H1 (cell line): ENCODE measurements around the gene FSD1. TPM values are rescaled to one million over a fixed set of nuclear protein-coding genes. Genes with fewer than 3 reads are reported as not detected.

ENCODE experiments used
- ATF3 ChIP-seq: IDR thresholded peaks from 2 replicates; pipeline ENCODE4 v1.6.1; 2011; ENCODE audit warnings: low read depth, mild to moderate bottlenecking, low read length; ENCODE audit not compliant: insufficient read depth
- CEBPB ChIP-seq: IDR thresholded peaks from 2 replicates; pipeline ENCODE4 v1.6.1; 2012; ENCODE audit warnings: low read depth, low read length
- CHD1 ChIP-seq: IDR thresholded peaks from 2 replicates; pipeline ENCODE4 v1.6.1; 2012; ENCODE audit warnings: low read depth, low read length, improper control_type of control experiment
- CTBP2 ChIP-seq: IDR thresholded peaks from 2 replicates; pipeline ENCODE4 v1.7.0; 2011; ENCODE audit warnings: borderline replicate concordance, mild to moderate bottlenecking, moderate library complexity, mixed read lengths, low read length; ENCODE audit not compliant: insufficient read depth, insufficient read length
- EZH2 ChIP-seq: fragments of 200-600 bp; sonication (generic); IDR thresholded peaks from 2 replicates; pipeline ENCODE4 v1.7.1; 2012; ENCODE audit warnings: low read depth, mild to moderate bottlenecking, moderate library complexity, low read length, inconsistent platforms; ENCODE audit not compliant: severe bottlenecking
- JUN ChIP-seq: IDR thresholded peaks from 2 replicates; pipeline ENCODE4 v1.6.1; 2011; ENCODE audit warnings: low read depth, mild to moderate bottlenecking, improper control_type of control experiment, low read length
- KDM1A ChIP-seq: fragments of 200-600, 300-600 bp; sonication (generic); IDR thresholded peaks from 2 replicates; pipeline ENCODE4 v1.7.1; 2016; ENCODE audit warnings: mild to moderate bottlenecking, low read length, borderline replicate concordance
- MAFK ChIP-seq: IDR thresholded peaks from 2 replicates; pipeline ENCODE4 v1.6.1; 2012; ENCODE audit warnings: low read depth, mild to moderate bottlenecking, improper control_type of control experiment, low read length
- NANOG ChIP-seq: IDR thresholded peaks from 2 replicates; pipeline ENCODE4 v1.6.1; 2011; ENCODE audit warnings: low read length, low read depth, mild to moderate bottlenecking, inconsistent platforms; ENCODE audit not compliant: insufficient read depth, poor library complexity, severe bottlenecking
- POLR2AphosphoS5 ChIP-seq: IDR thresholded peaks from 2 replicates; pipeline ENCODE4 v1.6.1; 2011; ENCODE audit warnings: low read depth, low read length
- RAD21 ChIP-seq, 2 experiments: IDR thresholded peaks in 1 of 2; conservative IDR thresholded peaks in 1 of 2; 2 replicates each; pipeline ENCODE4 v1.6.1; 2011; ENCODE audit warnings: low read depth in 2 of 2, low read length in 2 of 2, improper control_type of control experiment in 1 of 2, inconsistent platforms in 1 of 2, mild to moderate bottlenecking in 1 of 2, moderate library complexity in 1 of 2
- RNF2 ChIP-seq: fragments of 200-900, 300-1000 bp; sonication (generic); IDR thresholded peaks from 2 replicates; pipeline ENCODE4 v1.7.1; 2016; ENCODE audit warnings: borderline replicate concordance, low read depth, mild to moderate bottlenecking, antibody characterized with exemption, low read length; ENCODE audit not compliant: poor library complexity, severe bottlenecking; ENCODE audit errors: missing control alignments
- SIN3A ChIP-seq, 2 experiments: IDR thresholded peaks in 1 of 2; conservative IDR thresholded peaks in 1 of 2; 2 replicates each; pipeline ENCODE4 v1.6.1; 2011 to 2012; ENCODE audit warnings: low read length in 2 of 2, improper control_type of control experiment in 1 of 2, low read depth in 1 of 2, mild to moderate bottlenecking in 1 of 2
- TAF7 ChIP-seq: optimal IDR thresholded peaks from 2 replicates; pipeline ENCODE3; 2011; ENCODE audit warnings: low read depth, mild to moderate bottlenecking, inconsistent platforms, low read length, moderate library complexity, borderline replicate concordance
- TEAD4 ChIP-seq: IDR thresholded peaks from 2 replicates; pipeline ENCODE4 v1.6.1; 2012; ENCODE audit warnings: low read depth, low read length, inconsistent platforms, mixed read lengths
- ZNF274 ChIP-seq: IDR thresholded peaks from 2 replicates; pipeline ENCODE4 v1.7.0; 2012; ENCODE audit warnings: low read length, borderline replicate concordance; ENCODE audit errors: extremely low read depth
- polyA plus RNA-seq, 7 experiments: library from polyadenylated mRNA; depleted of rRNA in 3 of 7; stranded (reverse) in 5 of 7; unstranded in 2 of 7; fragments of >200 nt in 5 of 7; fragments of 200-250 nt in 2 of 7; gene quantifications; 1 replicate in 5 of 7; 2 replicates in 1 of 7; 4 replicates in 1 of 7; pipeline versions ENCODE4 v1.2.1 to v1.2.3, GENCODE V29; 2011 to 2013; ENCODE audit warnings: missing spikeins in 2 of 7, mixed read lengths in 2 of 7
- total RNA-seq: library from RNA; stranded (reverse); fragmentation: NEBNext Ultra II Directional; extraction: Animal tissue kit (Norgen Biotek cat#: 25700); gene quantifications from 2 replicates; pipeline ENCODE4 v1.2.1, GENCODE V29; 2021
- TF ChIP-seq, protein P1 (sequence below): IDR thresholded peaks from 2 replicates; pipeline ENCODE4 v1.6.1; 2011; ENCODE audit warnings: low read length, improper control_type of control experiment

The FSD1 gene
- total and polyA plus RNA-seq, 2 of the 8 experiments (the other 6 are each of a cell fraction or from before 2014, with no cell fraction given): 58.8 to 181 TPM

DNA sequence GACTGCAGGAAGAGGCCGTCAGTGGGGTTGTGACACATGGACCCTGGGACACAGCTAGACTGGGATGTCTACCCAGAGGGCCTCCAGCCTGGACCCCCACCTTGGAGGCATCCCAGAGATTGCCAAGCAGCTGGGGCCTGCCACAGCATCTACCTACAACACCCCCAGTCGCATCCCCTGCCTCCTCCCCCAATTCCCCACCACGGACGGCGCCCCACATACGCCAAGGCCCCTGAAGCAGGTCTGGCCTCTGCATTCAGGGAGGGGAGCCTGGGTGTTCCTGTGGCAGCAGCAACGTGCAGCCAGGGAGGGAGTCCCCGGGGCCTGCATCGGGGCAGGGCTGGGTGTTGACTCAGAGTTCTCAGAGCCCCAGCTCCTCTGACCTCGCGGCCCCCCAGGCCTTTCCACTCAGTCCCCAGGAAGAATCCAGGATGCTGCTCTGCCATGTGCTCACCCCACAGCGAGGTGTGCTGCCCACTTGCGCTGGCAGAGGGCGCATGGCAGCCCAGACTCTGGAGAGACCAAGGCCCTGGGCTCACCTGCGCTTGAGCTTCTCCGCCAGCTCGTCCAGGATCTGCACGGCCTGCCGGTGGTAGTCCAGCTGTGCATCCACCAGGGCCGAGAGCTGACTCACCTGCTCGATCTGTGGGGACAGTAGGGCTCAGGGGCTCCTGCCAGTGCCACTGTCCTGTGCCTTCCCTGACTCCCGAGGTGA lies 58.6 kb downstream of the FSD1 start (continued):
- TF ChIP-seq TEAD4 (no peak), TAF7 (no peak), MAFK (no peak), CTBP2 (no peak), SIN3A (conservative IDR thresholded peaks at IDR 0.05 in 1 of 2, IDR thresholded peaks at IDR 0.05 in 1 of 2; ENCODE audit: low read depth in 1 of 2, low read length in 2 of 2) (no peak), NANOG (no peak), RNF2 (no peak), CEBPB (no peak), EZH2 (no peak), POLR2AphosphoS5 (0 out of 2 replicates have a peak, but pooled peaks have one; percentile 70), JUN (no peak), ATF3 (no peak), ZNF274 (no peak), CHD1 (no peak), RAD21 (IDR thresholded peaks at IDR 0.05 in 1 of 2, conservative IDR thresholded peaks at IDR 0.05 in 1 of 2; ENCODE audit: low read depth in 2 of 2, low read length in 2 of 2) (peak; percentile 51 to 58), KDM1A (no peak)
- TF ChIP-seq, protein P1, sequence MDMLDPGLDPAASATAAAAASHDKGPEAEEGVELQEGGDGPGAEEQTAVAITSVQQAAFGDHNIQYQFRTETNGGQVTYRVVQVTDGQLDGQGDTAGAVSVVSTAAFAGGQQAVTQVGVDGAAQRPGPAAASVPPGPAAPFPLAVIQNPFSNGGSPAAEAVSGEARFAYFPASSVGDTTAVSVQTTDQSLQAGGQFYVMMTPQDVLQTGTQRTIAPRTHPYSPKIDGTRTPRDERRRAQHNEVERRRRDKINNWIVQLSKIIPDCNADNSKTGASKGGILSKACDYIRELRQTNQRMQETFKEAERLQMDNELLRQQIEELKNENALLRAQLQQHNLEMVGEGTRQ: no peak
